ENCODE data around the gene ZMYM5.
A peak's percentile ranks its signal among the peaks of the same experiment; 100 is the strongest.
"Not testable (repeated sequence)": the region's sequence is repeated elsewhere in the genome, so short reads cannot be mapped to it uniquely, and the experiment has no call there.

The ZMYM5 gene

GRCh38 chr13:19818223-19818842 lies 45.1 kb downstream of the ZMYM5 start:
- peak; percentile 34 for DNase-seq

GRCh38 chr13:19817510-19818158 lies 45.8 kb downstream of the ZMYM5 start:
- DNase-seq, result no peak

- DNase-seq, result no peak
These were observed 46.3 kb downstream of the ZMYM5 start for GRCh38 chr13:19817106-19817505.

- DNase-seq, result not testable (repeated sequence)
These were observed 47.6 kb downstream of the ZMYM5 start for GRCh38 chr13:19815842-19816241.

- no peak for DNase-seq
These were observed 52.2 kb downstream of the ZMYM5 start for GRCh38 chr13:19810996-19811881.

GRCh38 chr13:19810151-19810550 lies 53.3 kb downstream of the ZMYM5 start:
- DNase-seq, result no peak

- DNase-seq, result no peak
These were observed 57.7 kb downstream of the ZMYM5 start for GRCh38 chr13:19805765-19806164.

GRCh38 chr13:19795956-19796355 lies 67.5 kb downstream of the ZMYM5 start:
- no peak for DNase-seq

- no peak for DNase-seq
These were observed 68.8 kb downstream of the ZMYM5 start for GRCh38 chr13:19794631-19795030.

GRCh38 chr13:19791953-19792537 lies 71.4 kb downstream of the ZMYM5 start:
- no peak for DNase-seq

GRCh38 chr13:19782727-19783682 lies 80.4 kb downstream of the ZMYM5 start, which contains the start of gene PSPC1:
TSS of gene PSPC1 (minus strand) at chr13:19782945. CDS start at chr13:19782757, 188 bp downstream.
- DNase-seq, result peak; percentile 95

- peak; percentile 61 for DNase-seq
These were observed 81.3 kb downstream of the ZMYM5 start for GRCh38 chr13:19782049-19782726.

GRCh38 chr13:19781526-19781925 lies 81.9 kb downstream of the ZMYM5 start:
- no peak for DNase-seq

- DNase-seq, result peak; percentile 18
These were observed 82.6 kb downstream of the ZMYM5 start for GRCh38 chr13:19780753-19781418.
